Endothelial cell of umbilical vein (primary cell): Measurements from ENCODE around the gene SH3PXD2A. TPM values are rescaled to one million over a fixed set of nuclear protein-coding genes. Genes with fewer than 3 reads are reported as not detected.
A peak's percentile ranks its signal among the peaks of the same experiment; 100 is the strongest.

ENCODE experiments used
- BruUV-seq: library from RNA; stranded (reverse); fragments of 400-500 nt; replicated peaks from 2 replicates; lab custom pipeline; 2021; lab: Mats Ljungman, UMichigan
- CTCF ChIA-PET: fragments of 300-600, 350-600 bp; sonication (Branson Sonifier 250); formaldehyde crosslinking; loops from one replicate; lab custom pipeline; 2021; ENCODE audit warnings: antibody characterized with exemption, inconsistent platforms; lab: Charles Lee
- POLR2A ChIA-PET: fragments of 300-600, 350-600 bp; sonication (Branson Sonifier 250); formaldehyde crosslinking; loops from one replicate; lab custom pipeline; 2021; ENCODE audit warnings: antibody characterized with exemption, inconsistent platforms; lab: Charles Lee
- DNase-seq: peaks from one replicate; pipeline ENCODE4 v3.0.0-alpha.2; 2011; ENCODE audit warnings: low read depth, low spot score
- FAIRE-seq: peaks from 2 replicates; lab custom pipeline; 2011; peaks lifted over from hg19 to GRCh38; lab: Jason Lieb, UNC
- H2AFZ ChIP-seq: 2 replicates; pipeline ENCODE4 v1.6.0; 2012; ENCODE audit warnings: low read depth, low read length, control low read depth, inconsistent platforms
- H3K27ac ChIP-seq: 2 replicates; pipeline ENCODE4 v1.5.1; 2011; ENCODE audit warnings: low read depth, mild to moderate bottlenecking, control low read depth, low read length, moderate library complexity; ENCODE audit not compliant: insufficient read depth
- H3K27me3 ChIP-seq, 2 experiments: 2 replicates each; pipeline versions ENCODE4 v1.6.0 to v1.6.1; 2011; ENCODE audit warnings: low read length in 2 of 2, mixed read lengths in 1 of 2; ENCODE audit not compliant: control insufficient read depth in 2 of 2, insufficient read depth in 2 of 2
- H3K36me3 ChIP-seq, 2 experiments: 2 replicates in 1 of 2; 3 replicates in 1 of 2; pipeline ENCODE4 v1.5.1; 2011; ENCODE audit warnings: low read length in 2 of 2, mild to moderate bottlenecking in 1 of 2, moderate library complexity in 1 of 2; ENCODE audit not compliant: control insufficient read depth in 2 of 2, insufficient read depth in 2 of 2; ENCODE audit errors: extremely low read depth in 1 of 2
- H3K4me1 ChIP-seq: 3 replicates; pipeline ENCODE4 v1.5.1; 2011; ENCODE audit warnings: mild to moderate bottlenecking, low read length; ENCODE audit not compliant: control insufficient read depth, insufficient read depth; ENCODE audit errors: extremely low read depth
- H3K4me2 ChIP-seq: 2 replicates; pipeline ENCODE4 v1.6.1; 2011; ENCODE audit warnings: low read length, control low read depth, mixed read lengths; ENCODE audit not compliant: insufficient read depth
- H3K4me3 ChIP-seq, 3 experiments: fragments of 200-600 bp in 1 of 3; sonication (generic), shearing (Covaris generic) in 1 of 3; replicated peaks in 1 of 3; 2 replicates each; pipeline ENCODE4 v1.5.1; 2011 to 2016; ENCODE audit warnings: control low read depth in 3 of 3, low read length in 3 of 3, mild to moderate bottlenecking in 2 of 3, inconsistent platforms in 1 of 3, low read depth in 1 of 3, moderate library complexity in 1 of 3; ENCODE audit not compliant: insufficient read depth in 1 of 3
- H3K79me2 ChIP-seq: 2 replicates; pipeline ENCODE4 v1.6.0; 2012; ENCODE audit warnings: low read length, inconsistent platforms; ENCODE audit not compliant: control insufficient read depth, insufficient read depth
- H3K9ac ChIP-seq: replicated peaks from 2 replicates; pipeline ENCODE3; 2011; ENCODE audit warnings: low read length, control low read depth; ENCODE audit not compliant: insufficient read depth; ENCODE audit errors: extremely low read depth
- H3K9me1 ChIP-seq: replicated peaks from 3 replicates; pipeline ENCODE4 v1.6.0; 2011; ENCODE audit warnings: mild to moderate bottlenecking, low read length; ENCODE audit not compliant: control insufficient read depth, insufficient read depth; ENCODE audit errors: extremely low read depth
- H3K9me3 ChIP-seq: replicated peaks from 2 replicates; pipeline ENCODE4 v1.5.1; 2012; ENCODE audit warnings: low read length, inconsistent platforms; ENCODE audit not compliant: control insufficient read depth, insufficient read depth
- H4K20me1 ChIP-seq: replicated peaks from 2 replicates; pipeline ENCODE3; 2011; ENCODE audit warnings: mild to moderate bottlenecking, low read length; ENCODE audit not compliant: control insufficient read depth, insufficient read depth; ENCODE audit errors: extremely low read depth
- FOS ChIP-seq: IDR thresholded peaks from 2 replicates; pipeline ENCODE4 v1.6.1; 2011; ENCODE audit warnings: mild to moderate bottlenecking, low read length, moderate library complexity, borderline replicate concordance; ENCODE audit not compliant: insufficient read depth
- JUN ChIP-seq: IDR thresholded peaks from 2 replicates; pipeline ENCODE4 v1.6.1; 2011; ENCODE audit warnings: borderline replicate concordance, low read depth; ENCODE audit not compliant: insufficient read length, insufficient read depth
- POLR2AphosphoS5 ChIP-seq: IDR thresholded peaks from 2 replicates; pipeline ENCODE4 v1.6.1; 2012; ENCODE audit warnings: low read depth, mild to moderate bottlenecking, control low read depth, low read length, moderate library complexity; ENCODE audit not compliant: insufficient read depth
- dilution Hi-C: fragments of 300-500 bp; cut with MboI; formaldehyde crosslinking; loops from one replicate; pipeline ENCODE4 v1.15.0; 2019; ENCODE audit warnings: low sequenced_read_pairs; ENCODE audit not compliant: extremely low pct_ligation_motif_present
- intact Hi-C: fragments of 100-400 bp; cut with micrococcal nuclease; formaldehyde crosslinking; loops from one replicate; pipeline ENCODE4 v1.10.0; 2022
- polyA plus RNA-seq, 4 experiments: library from polyadenylated mRNA; depleted of rRNA in 3 of 4; stranded (reverse) in 3 of 4; unstranded in 1 of 4; fragments of >200 nt; gene quantifications; 2 replicates each; pipeline versions ENCODE4 v1.2.1 to v1.2.3, GENCODE V29; 2011 to 2012; ENCODE audit warnings: missing spikeins in 1 of 4
- total RNA-seq: library from RNA; stranded (reverse); gene quantifications from 2 replicates; pipeline ENCODE4 v1.2.3, GENCODE V29; 2021

SH3PXD2A gene
- total and polyA plus RNA-seq, 2 donors (not counting 3 experiments of a cell fraction or from before 2014, with no cell fraction given): 1.4 to 5.1 TPM

GRCh38 chr10:103645141-103646054 lies 210.0 kb downstream of the SH3PXD2A start:
- peak; percentile 83 for FAIRE-seq

DNA sequence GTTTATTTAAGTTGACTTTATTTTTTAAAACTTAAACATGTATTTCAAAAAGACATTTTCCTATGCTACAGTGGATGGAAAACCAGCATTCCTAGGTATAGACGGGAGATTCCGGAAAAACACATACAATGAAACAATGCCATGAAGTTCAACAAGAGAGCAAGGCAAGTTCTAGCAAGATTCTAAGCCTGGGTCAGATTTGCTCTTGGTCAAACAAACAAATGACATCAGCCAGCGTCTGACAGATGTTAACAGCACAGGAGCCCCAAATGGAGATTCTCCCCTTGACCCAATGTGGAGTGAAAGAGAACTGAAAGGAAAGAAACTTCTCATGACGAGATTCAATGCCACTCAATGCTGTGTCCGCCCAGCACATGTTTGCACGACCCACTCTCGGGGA lies 212.0 kb downstream of the SH3PXD2A start:
- POLR2A ChIA-PET: no interaction called here
- H3K4me3 ChIP-seq: no peak overlapping the region
- dilution Hi-C loops: no loop called here
- H3K27me3 ChIP-seq: peaks cover 0 to 2% of the 10 kb centered on the region in 2 experiments
- H2AFZ ChIP-seq: no peak overlapping the region
- no peaks in the 10 kb centered on the region for H3K36me3 ChIP-seq
- DNase-seq (no peak), FAIRE-seq (no peak)
- no peaks in the 10 kb centered on the region for H4K20me1 ChIP-seq
- BruUV-seq: no TSS peak
- TF ChIP-seq POLR2AphosphoS5: no peak
- CTCF ChIA-PET: interaction anchor here (0.9 to 1.7 kb wide), 3 partner anchors 22 to 50 kb away, joined by 3 to 4 read pairs (median 3); no protein-coding TSS in a partner anchor
- no peak overlapping the region for H3K27ac ChIP-seq
- H3K4me1 ChIP-seq: peaks cover 7% of the 10 kb centered on the region
- H3K79me2 ChIP-seq: no peaks in the 10 kb centered on the region
- intact Hi-C loops: no loop called here
- no peak overlapping the region for H3K9ac ChIP-seq
- H3K4me2 ChIP-seq: no peak overlapping the region
- H3K9me3 ChIP-seq: no peaks in the 10 kb centered on the region
- no peaks in the 10 kb centered on the region for H3K9me1 ChIP-seq

More at GRCh38 chr10:103645141-103646054, 210.0 kb downstream of the SH3PXD2A start:
- Histone ChIP-seq H3K9me3 (no peaks in the 10 kb centered on the region), H3K27ac (no peak overlapping the region), H3K4me2 (no peak overlapping the region), H3K9ac (no peak overlapping the region), H4K20me1 (no peaks in the 10 kb centered on the region), H3K27me3 (peaks cover 0 to 2% of the 10 kb centered on the region in 2 experiments), H2AFZ (no peak overlapping the region), H3K36me3 (no peaks in the 10 kb centered on the region), H3K79me2 (no peaks in the 10 kb centered on the region), H3K4me1 (peaks cover 7% of the 10 kb centered on the region), H3K9me1 (no peaks in the 10 kb centered on the region), H3K4me3 (no peak overlapping the region)
- no TSS peak for BruUV-seq
- intact Hi-C loops (no loop called here), dilution Hi-C loops (no loop called here)
- peak; percentile 20 for DNase-seq
- CTCF ChIA-PET: interaction anchor here (1.0 to 1.9 kb wide), 6 partner anchors 9 to 52 kb away, joined by 3 to 5 read pairs (median 4); no protein-coding TSS in a partner anchor
- TF ChIP-seq JUN: no peak
- no peak for TF ChIP-seq FOS
- POLR2A ChIA-PET: no interaction called here
